ENCODE data around the gene PGBD1.

The PGBD1 gene

GRCh38 chr6:28258877-28259777, 22.2 kb upstream of the PGBD1 start, which contains the start of gene NKAPL:
Gene NKAPL, plus strand, starts transcription at chr6:28259297. Its CDS starts 75 bp downstream, at chr6:28259372.
- no peaks in the 10 kb centered on the region for H3K4me1 ChIP-seq (ENCODE audit: insufficient read depth, low read length)
- no peaks in the 10 kb centered on the region for H3K9me3 ChIP-seq (ENCODE audit: control insufficient read depth, insufficient read depth, low read length)
- H3K9ac ChIP-seq (ENCODE audit: low read depth, low read length): peak within 1 kb of the TSS; percentile 38; the same call in 1 of the 2 replicates
- H3K36me3 ChIP-seq (ENCODE audit: insufficient read depth, low read length): no peaks in the 10 kb centered on the region

GRCh38 chr6:28263922-28264321, 17.4 kb upstream of the PGBD1 start:
- no peaks in the 10 kb centered on the region for H3K36me3 ChIP-seq (ENCODE audit: insufficient read depth, low read length)
- peaks cover 6% of the 10 kb centered on the region; the same call in 1 of the 2 replicates for H3K4me1 ChIP-seq (ENCODE audit: insufficient read depth, low read length)
- no peaks in the 10 kb centered on the region for H3K9me3 ChIP-seq (ENCODE audit: control insufficient read depth, insufficient read depth, low read length)
- no peak overlapping the region for H3K9ac ChIP-seq (ENCODE audit: low read depth, low read length)

GRCh38 chr6:28264834-28265401, 16.5 kb upstream of the PGBD1 start:
- H3K36me3 ChIP-seq (ENCODE audit: insufficient read depth, low read length): no peaks in the 10 kb centered on the region
- no peaks in the 10 kb centered on the region for H3K9me3 ChIP-seq (ENCODE audit: control insufficient read depth, insufficient read depth, low read length)
- H3K4me1 ChIP-seq (ENCODE audit: insufficient read depth, low read length): peaks cover 6% of the 10 kb centered on the region; the same call in 1 of the 2 replicates
- no peak overlapping the region for H3K9ac ChIP-seq (ENCODE audit: low read depth, low read length)

GRCh38 chr6:28266563-28266961, 14.8 kb upstream of the PGBD1 start:
- H3K9me3 ChIP-seq (ENCODE audit: control insufficient read depth, insufficient read depth, low read length): no peaks in the 10 kb centered on the region
- H3K4me1 ChIP-seq (ENCODE audit: insufficient read depth, low read length): peaks cover 6% of the 10 kb centered on the region; the same call in 1 of the 2 replicates
- no peaks in the 10 kb centered on the region for H3K36me3 ChIP-seq (ENCODE audit: insufficient read depth, low read length)
- peak overlapping the region; percentile 100 for H3K9ac ChIP-seq (ENCODE audit: low read depth, low read length)

- Histone ChIP-seq H3K4me1 (ENCODE audit: insufficient read depth, low read length) (peaks cover 6% of the 10 kb centered on the region; the same call in 1 of the 2 replicates), H3K36me3 (ENCODE audit: insufficient read depth, low read length) (peaks cover 2% of the 10 kb centered on the region; the same call in 1 of the 2 replicates), H3K9me3 (ENCODE audit: control insufficient read depth, insufficient read depth, low read length) (no peaks in the 10 kb centered on the region), H3K9ac (ENCODE audit: low read depth, low read length) (peak within 1 kb of the TSS; percentile 100)
Measured at GRCh38 chr6:28266962-28267694, 14.2 kb upstream of the PGBD1 start, which contains the start of gene ZSCAN26. Gene ZSCAN26, plus strand, starts transcription at chr6:28267143. Its CDS starts 4,777 bp downstream, at chr6:28271920.

GRCh38 chr6:28267695-28268059, 13.7 kb upstream of the PGBD1 start:
- peaks cover 3% of the 10 kb centered on the region; the same call in 1 of the 2 replicates for H3K36me3 ChIP-seq (ENCODE audit: insufficient read depth, low read length)
- peak overlapping the region; percentile 100 for H3K9ac ChIP-seq (ENCODE audit: low read depth, low read length)
- H3K4me1 ChIP-seq (ENCODE audit: insufficient read depth, low read length): peaks cover 6% of the 10 kb centered on the region; the same call in 1 of the 2 replicates
- no peaks in the 10 kb centered on the region for H3K9me3 ChIP-seq (ENCODE audit: control insufficient read depth, insufficient read depth, low read length)

GRCh38 chr6:28269492-28269891, 11.9 kb upstream of the PGBD1 start:
- Histone ChIP-seq H3K4me1 (ENCODE audit: insufficient read depth, low read length) (peaks cover 6% of the 10 kb centered on the region; the same call in 1 of the 2 replicates), H3K9me3 (ENCODE audit: control insufficient read depth, insufficient read depth, low read length) (no peaks in the 10 kb centered on the region), H3K36me3 (ENCODE audit: insufficient read depth, low read length) (peaks cover 12% of the 10 kb centered on the region), H3K9ac (ENCODE audit: low read depth, low read length) (no peak overlapping the region)

GRCh38 chr6:28274888-28275287, 6.5 kb upstream of the PGBD1 start:
- no peaks in the 10 kb centered on the region for H3K9me3 ChIP-seq (ENCODE audit: control insufficient read depth, insufficient read depth, low read length)
- no peak overlapping the region for H3K9ac ChIP-seq (ENCODE audit: low read depth, low read length)
- H3K36me3 ChIP-seq (ENCODE audit: insufficient read depth, low read length): peaks cover 17% of the 10 kb centered on the region
- no peaks in the 10 kb centered on the region for H3K4me1 ChIP-seq (ENCODE audit: insufficient read depth, low read length)

GRCh38 chr6:28277746-28278145, 3.6 kb upstream of the PGBD1 start:
- Histone ChIP-seq H3K4me1 (ENCODE audit: insufficient read depth, low read length) (0 out of 2 replicates have a peak, but pooled peaks cover 5% of the 10 kb centered on the region), H3K9me3 (ENCODE audit: control insufficient read depth, insufficient read depth, low read length) (no peaks in the 10 kb centered on the region), H3K36me3 (ENCODE audit: insufficient read depth, low read length) (peaks cover 14% of the 10 kb centered on the region), H3K9ac (ENCODE audit: low read depth, low read length) (no peak overlapping the region)

- H3K9me3 ChIP-seq (ENCODE audit: control insufficient read depth, insufficient read depth, low read length): no peaks in the 10 kb centered on the region
- peak overlapping the region; percentile 95; the same call in 1 of the 2 replicates for H3K9ac ChIP-seq (ENCODE audit: low read depth, low read length)
- H3K4me1 ChIP-seq (ENCODE audit: insufficient read depth, low read length): 0 out of 2 replicates have a peak, but pooled peaks cover 5% of the 10 kb centered on the region
- H3K36me3 ChIP-seq (ENCODE audit: insufficient read depth, low read length): peaks cover 5% of the 10 kb centered on the region; the same call in 1 of the 2 replicates
Measured at GRCh38 chr6:28280595-28281287, 631 bp upstream of the PGBD1 start.

- H3K9ac ChIP-seq (ENCODE audit: low read depth, low read length): no peak overlapping the region
- H3K36me3 ChIP-seq (ENCODE audit: insufficient read depth, low read length): no peaks in the 10 kb centered on the region; the same call in 1 of the 2 replicates
- no peaks in the 10 kb centered on the region for H3K9me3 ChIP-seq (ENCODE audit: control insufficient read depth, insufficient read depth, low read length)
Measured at GRCh38 chr6:28282926-28283325, 1.6 kb downstream of the PGBD1 start.

GRCh38 chr6:28291573-28291972, 10.2 kb downstream of the PGBD1 start:
- no peaks in the 10 kb centered on the region for H3K4me1 ChIP-seq (ENCODE audit: insufficient read depth, low read length)
- H3K36me3 ChIP-seq (ENCODE audit: insufficient read depth, low read length): no peaks in the 10 kb centered on the region; the same call in 1 of the 2 replicates
- no peaks in the 10 kb centered on the region for H3K9me3 ChIP-seq (ENCODE audit: control insufficient read depth, insufficient read depth, low read length)
- H3K9ac ChIP-seq (ENCODE audit: low read depth, low read length): no peak overlapping the region

More at GRCh38 chr6:28282926-28283325, 1.6 kb downstream of the PGBD1 start:
- 0 out of 2 replicates have a peak, but pooled peaks cover 5% of the 10 kb centered on the region for H3K4me1 ChIP-seq (ENCODE audit: insufficient read depth, low read length)

- Histone ChIP-seq H3K9me3 (ENCODE audit: control insufficient read depth, insufficient read depth, low read length) (no peaks in the 10 kb centered on the region), H3K4me1 (ENCODE audit: insufficient read depth, low read length) (no peaks in the 10 kb centered on the region), H3K9ac (ENCODE audit: low read depth, low read length) (no peak overlapping the region), H3K36me3 (ENCODE audit: insufficient read depth, low read length) (peaks cover 3% of the 10 kb centered on the region)
Measured at GRCh38 chr6:28295326-28295725, 14.0 kb downstream of the PGBD1 start.
